SKM-1 treated with dmso at 0.1 percent for 144 hours (cell line): ENCODE measurements around the gene ZBTB45.

Experiments used
- DNase-seq: peaks from one replicate; lab custom pipeline; 2025; ENCODE audit not compliant: unreplicated experiment; lab: John Stamatoyannopoulos, UW

The ZBTB45 gene

GRCh38 chr19:58519355-58520256 lies at the start of gene ZBTB45:
Gene ZBTB45, minus strand, starts transcription at chr19:58519810. Its CDS starts 2,137 bp downstream, at chr19:58517673.
- peak; percentile 82 for DNase-seq

GRCh38 chr19:58568453-58569130 lies 49.0 kb upstream of the ZBTB45 start:
- DNase-seq = no peak

GRCh38 chr19:58566989-58567388 lies 47.4 kb upstream of the ZBTB45 start:
- DNase-seq = no peak

- DNase-seq = no peak
Measured at GRCh38 chr19:58563823-58564222, 44.2 kb upstream of the ZBTB45 start.

- DNase-seq = no peak
Measured at GRCh38 chr19:58563034-58563573, 43.5 kb upstream of the ZBTB45 start.

- DNase-seq = no peak
Measured at GRCh38 chr19:58562122-58563033, 42.8 kb upstream of the ZBTB45 start.

GRCh38 chr19:58561373-58562121 lies 41.9 kb upstream of the ZBTB45 start:
- DNase-seq = no peak

GRCh38 chr19:58560921-58561320 lies 41.3 kb upstream of the ZBTB45 start:
- DNase-seq = no peak

GRCh38 chr19:58560007-58560887 lies 40.6 kb upstream of the ZBTB45 start:
- DNase-seq = no peak

GRCh38 chr19:58559275-58560006 lies 39.8 kb upstream of the ZBTB45 start:
- no peak for DNase-seq

- DNase-seq = no peak
Measured at GRCh38 chr19:58558623-58559274, 39.1 kb upstream of the ZBTB45 start.

GRCh38 chr19:58558066-58558622 lies 38.5 kb upstream of the ZBTB45 start, which contains the start of gene UBE2M:
Gene UBE2M, minus strand, starts transcription at chr19:58558611. Its CDS starts 230 bp downstream, at chr19:58558381.
- no peak for DNase-seq

GRCh38 chr19:58557221-58558065 lies 37.8 kb upstream of the ZBTB45 start:
- no peak for DNase-seq

- no peak for DNase-seq
Measured at GRCh38 chr19:58556622-58557220, 37.1 kb upstream of the ZBTB45 start.

- DNase-seq = no peak
Measured at GRCh38 chr19:58555920-58556621, 36.5 kb upstream of the ZBTB45 start.
